SU-DHL-6 (cell line): ENCODE data around the gene NXPH1.

ENCODE experiments used
- H2AFZ ChIP-seq: fragments of 200-600 bp; sonication (generic); 2 replicates; pipeline ENCODE4 v1.6.1; 2014; ENCODE audit warnings: low read depth, mild to moderate bottlenecking, moderate library complexity, mixed read lengths, antibody characterized with exemption, low read length; ENCODE audit not compliant: severe bottlenecking
- H3F3A ChIP-seq: fragments of 200-600 bp; shearing (Covaris generic); 2 replicates; pipeline ENCODE4 v1.6.0; 2016; ENCODE audit warnings: antibody characterized with exemption, mild to moderate bottlenecking; ENCODE audit not compliant: insufficient read depth
- H3K27ac ChIP-seq: fragments of 200-600 bp; sonication (generic); 2 replicates; pipeline ENCODE4 v1.5.1; 2016; ENCODE audit warnings: low read depth, mild to moderate bottlenecking, low read length, moderate library complexity, mixed read lengths
- H3K27me3 ChIP-seq: fragments of 200-600 bp; sonication (generic), shearing (Covaris generic); 2 replicates; pipeline ENCODE4 v1.6.0; 2014; ENCODE audit warnings: mild to moderate bottlenecking, low read length
- H3K36me3 ChIP-seq: fragments of 200-600 bp; sonication (generic); 2 replicates; pipeline ENCODE4 v1.6.1; 2014; ENCODE audit warnings: mild to moderate bottlenecking, low read length, mixed read lengths
- H3K4me2 ChIP-seq: fragments of 300-600, 200-600 bp; shearing (Covaris generic), sonication (generic); 2 replicates; pipeline ENCODE4 v1.6.0; 2014; ENCODE audit warnings: low read length, low read depth, mild to moderate bottlenecking; ENCODE audit not compliant: poor library complexity, severe bottlenecking
- H3K4me3 ChIP-seq: fragments of 200-600 bp; sonication (generic); 2 replicates; pipeline ENCODE4 v1.5.1; 2014; ENCODE audit warnings: antibody characterized with exemption, low read length, mild to moderate bottlenecking, mixed read lengths; ENCODE audit not compliant: insufficient read depth, poor library complexity, severe bottlenecking
- H3K79me2 ChIP-seq: fragments of 200-600 bp; sonication (generic); 2 replicates; pipeline ENCODE4 v1.6.1; 2014; ENCODE audit warnings: mild to moderate bottlenecking, low read length, moderate library complexity; ENCODE audit not compliant: insufficient read depth
- H3K9ac ChIP-seq: fragments of 200-600 bp; sonication (generic); 2 replicates; pipeline ENCODE4 v1.7.0; 2014; ENCODE audit warnings: mild to moderate bottlenecking, low read length
- H3K9me2 ChIP-seq: fragments of 200-600 bp; sonication (generic); replicated peaks from 2 replicates; pipeline ENCODE4 v1.6.1; 2014; ENCODE audit warnings: low read length; ENCODE audit not compliant: insufficient read depth
- H3K9me3 ChIP-seq: fragments of 200-600 bp; sonication (generic); 2 replicates; pipeline ENCODE4 v1.6.1; 2014; ENCODE audit warnings: low read length, mixed read lengths; ENCODE audit not compliant: insufficient read depth
- H4K20me1 ChIP-seq: fragments of 200-600 bp; sonication (generic); 2 replicates; pipeline ENCODE4 v1.6.1; 2014; ENCODE audit warnings: low read depth, mild to moderate bottlenecking, antibody characterized with exemption, low read length, moderate library complexity, mixed read lengths
- CTCF ChIP-seq: fragments of 200-600 bp; sonication (generic); IDR thresholded peaks from one replicate; pipeline ENCODE4 v1.5.1; 2017; ENCODE audit warnings: antibody characterized with exemption, mild to moderate bottlenecking, low read length, moderate library complexity; ENCODE audit not compliant: insufficient read depth, poor library complexity, severe bottlenecking
- EZH2phosphoT487 ChIP-seq: fragments of 200-600 bp; sonication (generic), shearing (Covaris generic); conservative IDR thresholded peaks from 2 replicates; pipeline ENCODE4 v1.6.1; 2018; ENCODE audit warnings: mild to moderate bottlenecking, antibody characterized with exemption, low read length, moderate library complexity, mixed read lengths

NXPH1 gene

DNA sequence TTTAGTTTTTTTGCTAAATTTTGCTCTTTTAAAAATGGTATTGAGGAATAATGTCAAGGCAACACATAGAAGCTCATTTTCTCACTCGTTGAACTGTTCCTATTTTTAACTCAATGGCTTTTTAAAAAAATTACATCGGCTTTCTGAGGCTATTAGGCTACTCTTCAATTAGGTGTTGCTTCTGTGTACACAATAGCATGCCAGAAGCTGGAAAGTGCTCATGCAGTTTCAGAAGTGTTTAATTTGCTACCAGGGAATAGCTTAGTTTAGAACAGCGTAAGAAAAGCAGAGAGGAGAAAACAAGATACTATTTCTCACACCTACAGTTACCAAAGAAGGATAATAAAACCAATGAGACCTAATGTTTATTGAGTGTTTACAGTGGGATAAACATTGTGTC, 157.4 kb downstream of the NXPH1 start:
- H3K4me2 ChIP-seq = no peak overlapping the region
- H3K9me3 ChIP-seq = no peaks in the 10 kb centered on the region
- no peaks in the 10 kb centered on the region; the same call in 1 of the 2 replicates for H3K27me3 ChIP-seq
- no peak overlapping the region for H3K4me3 ChIP-seq
- no peaks in the 10 kb centered on the region for H4K20me1 ChIP-seq
- H3K27ac ChIP-seq = no peak overlapping the region
- no peak overlapping the region for H2AFZ ChIP-seq
- H3F3A ChIP-seq = no peaks in the 10 kb centered on the region
- no peak for TF ChIP-seq CTCF
- TF ChIP-seq EZH2phosphoT487 = no peak
- no peaks in the 10 kb centered on the region for H3K79me2 ChIP-seq
- no peaks in the 10 kb centered on the region for H3K36me3 ChIP-seq
- H3K9me2 ChIP-seq = no peaks in the 10 kb centered on the region
- no peak overlapping the region for H3K9ac ChIP-seq

DNA sequence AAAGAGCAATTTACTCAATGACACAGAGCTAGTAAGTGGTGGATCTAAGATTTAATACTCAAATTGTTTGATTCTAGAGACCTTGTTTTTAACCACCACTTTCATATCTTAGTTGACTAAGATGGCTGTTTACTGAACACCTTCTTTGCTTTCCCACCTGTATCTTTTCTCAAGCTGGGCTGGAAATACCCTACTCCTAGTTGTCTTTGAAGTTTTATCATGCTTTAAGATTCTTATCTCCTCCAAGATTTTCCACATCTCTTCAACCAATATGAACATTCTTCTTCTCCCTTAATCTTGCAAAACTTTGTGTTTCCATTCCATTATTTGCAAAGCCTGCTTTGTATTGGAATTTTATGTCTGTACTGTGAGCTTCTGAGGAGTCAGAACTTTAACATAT, 157.9 kb downstream of the NXPH1 start:
- Histone ChIP-seq H3K27me3 (no peaks in the 10 kb centered on the region; the same call in 1 of the 2 replicates), H4K20me1 (no peaks in the 10 kb centered on the region), H3K9me3 (no peaks in the 10 kb centered on the region), H3K9me2 (no peaks in the 10 kb centered on the region), H3K4me3 (no peak overlapping the region), H3K36me3 (no peaks in the 10 kb centered on the region), H3K9ac (no peak overlapping the region), H3K4me2 (no peak overlapping the region), H3F3A (no peaks in the 10 kb centered on the region), H2AFZ (no peak overlapping the region), H3K27ac (no peak overlapping the region), H3K79me2 (no peaks in the 10 kb centered on the region)
- TF ChIP-seq EZH2phosphoT487 (no peak), CTCF (no peak)

DNA sequence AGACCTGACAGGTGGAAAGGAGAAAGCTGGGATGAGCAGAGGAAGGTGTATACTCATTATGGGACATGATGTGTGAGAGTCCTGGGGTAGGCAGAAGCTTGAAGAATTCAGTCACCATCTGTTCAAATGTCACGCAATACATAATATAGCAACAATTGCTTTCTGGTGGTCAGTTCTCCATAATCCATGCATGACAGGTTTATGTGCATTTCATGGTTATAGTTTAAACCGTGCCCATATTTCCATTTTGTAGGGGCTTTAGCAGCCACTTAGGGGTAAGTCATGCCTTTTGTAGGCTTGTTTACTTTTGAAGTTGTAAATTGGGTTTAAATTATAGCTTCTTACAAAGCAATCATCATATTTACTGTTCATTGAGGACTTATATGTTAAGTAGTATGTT, 158.8 kb downstream of the NXPH1 start:
- Histone ChIP-seq H3K36me3 (no peaks in the 10 kb centered on the region), H3K9ac (no peak overlapping the region), H3K27me3 (no peaks in the 10 kb centered on the region; the same call in 1 of the 2 replicates), H3F3A (no peaks in the 10 kb centered on the region), H3K9me2 (no peaks in the 10 kb centered on the region), H3K4me3 (no peak overlapping the region), H3K4me2 (no peak overlapping the region), H2AFZ (no peak overlapping the region), H3K79me2 (no peaks in the 10 kb centered on the region), H3K9me3 (no peaks in the 10 kb centered on the region), H4K20me1 (no peaks in the 10 kb centered on the region), H3K27ac (no peak overlapping the region)
- TF ChIP-seq CTCF (no peak), EZH2phosphoT487 (no peak)

DNA sequence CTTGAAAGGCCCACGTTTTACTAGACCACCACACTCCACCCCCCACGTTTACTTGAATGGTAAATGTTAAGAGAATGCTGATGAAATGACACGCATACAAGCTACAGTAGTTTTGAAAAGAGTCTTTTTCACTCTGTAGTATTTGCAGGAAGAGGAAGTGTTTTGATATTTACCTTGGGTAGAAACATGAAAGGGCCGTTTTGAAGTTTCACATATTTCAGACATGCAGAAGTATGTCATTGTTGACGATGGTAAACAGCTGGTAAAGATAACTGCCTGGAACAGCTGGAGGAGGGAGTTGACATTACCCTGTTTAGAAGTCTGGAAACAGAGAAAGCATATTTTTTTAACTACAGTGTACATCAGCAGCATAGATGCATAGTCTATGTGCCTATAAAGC, 160.7 kb downstream of the NXPH1 start:
- Histone ChIP-seq H3K4me3 (no peak overlapping the region), H4K20me1 (no peaks in the 10 kb centered on the region), H3K27me3 (no peaks in the 10 kb centered on the region; the same call in 1 of the 2 replicates), H3K4me2 (no peak overlapping the region), H3K27ac (no peak overlapping the region), H3K79me2 (no peaks in the 10 kb centered on the region), H2AFZ (no peak overlapping the region), H3K9ac (no peak overlapping the region), H3K9me2 (no peaks in the 10 kb centered on the region), H3K9me3 (no peaks in the 10 kb centered on the region), H3F3A (no peaks in the 10 kb centered on the region), H3K36me3 (no peaks in the 10 kb centered on the region)
- TF ChIP-seq EZH2phosphoT487 (no peak), CTCF (no peak)
